GM18511 (cell line): Measurements from ENCODE around the gene CCSER2.
"Not testable (repeated sequence)": the region's sequence is repeated elsewhere in the genome, so short reads cannot be mapped to it uniquely, and the experiment has no call there.

Source experiments
- ATAC-seq: cut with Tn5 transposase; IDR thresholded peaks from one replicate; pipeline ENCODE4 v1.9.1; 2021; ENCODE audit warnings: mild to moderate bottlenecking, moderate library complexity; ENCODE audit not compliant: unreplicated experiment

Gene CCSER2

GRCh38 chr10:84390364-84390763 is 62.0 kb downstream of the CCSER2 start:
- ATAC-seq = no peak

- no peak for ATAC-seq
Observed at GRCh38 chr10:84391326-84391725, 62.9 kb downstream of the CCSER2 start.

GRCh38 chr10:84392181-84392580 is 63.8 kb downstream of the CCSER2 start:
- no peak for ATAC-seq

GRCh38 chr10:84395581-84395980 is 67.2 kb downstream of the CCSER2 start:
- ATAC-seq = no peak

- peak; percentile 66 for ATAC-seq
Observed at GRCh38 chr10:84397735-84398144, 69.4 kb downstream of the CCSER2 start.

GRCh38 chr10:84398696-84399095 is 70.3 kb downstream of the CCSER2 start:
- no peak for ATAC-seq

GRCh38 chr10:84401854-84402611 is 73.6 kb downstream of the CCSER2 start:
- ATAC-seq = no peak

- ATAC-seq = no peak
Observed at GRCh38 chr10:84404783-84405182, 76.4 kb downstream of the CCSER2 start.

- no peak for ATAC-seq
Observed at GRCh38 chr10:84405662-84406061, 77.3 kb downstream of the CCSER2 start.

- no peak for ATAC-seq
Observed at GRCh38 chr10:84406561-84406960, 78.2 kb downstream of the CCSER2 start.

- no peak for ATAC-seq
Observed at GRCh38 chr10:84407388-84408049, 79.1 kb downstream of the CCSER2 start.

- ATAC-seq = no peak
Observed at GRCh38 chr10:84412482-84412881, 84.1 kb downstream of the CCSER2 start.

GRCh38 chr10:84414110-84414509 is 85.7 kb downstream of the CCSER2 start:
- ATAC-seq = not testable (repeated sequence)

GRCh38 chr10:84415539-84416244 is 87.3 kb downstream of the CCSER2 start:
- no peak for ATAC-seq

- no peak for ATAC-seq
Observed at GRCh38 chr10:84416245-84416555, 87.8 kb downstream of the CCSER2 start.

- ATAC-seq = no peak
Observed at GRCh38 chr10:84423719-84424118, 95.3 kb downstream of the CCSER2 start.

- ATAC-seq = no peak
Observed at GRCh38 chr10:84424731-84425167, 96.4 kb downstream of the CCSER2 start.

- no peak for ATAC-seq
Observed at GRCh38 chr10:84427903-84428650, 99.7 kb downstream of the CCSER2 start.

- ATAC-seq = no peak
Observed at GRCh38 chr10:84428711-84429110, 100.3 kb downstream of the CCSER2 start.

- ATAC-seq = peak; percentile 98
Observed at GRCh38 chr10:84429926-84430520, 101.6 kb downstream of the CCSER2 start.

- no peak for ATAC-seq
Observed at GRCh38 chr10:84432891-84433290, 104.5 kb downstream of the CCSER2 start.
